GM19395 (cell line): Measurements from ENCODE around the gene CASD1.
A peak's percentile ranks its signal among the peaks of the same experiment; 100 is the strongest.

Experiments
- ATAC-seq: cut with Tn5 transposase; IDR thresholded peaks from one replicate; pipeline ENCODE4 v1.9.1; 2021; ENCODE audit warnings: mild to moderate bottlenecking, moderate library complexity; ENCODE audit not compliant: unreplicated experiment

The CASD1 gene

DNA sequence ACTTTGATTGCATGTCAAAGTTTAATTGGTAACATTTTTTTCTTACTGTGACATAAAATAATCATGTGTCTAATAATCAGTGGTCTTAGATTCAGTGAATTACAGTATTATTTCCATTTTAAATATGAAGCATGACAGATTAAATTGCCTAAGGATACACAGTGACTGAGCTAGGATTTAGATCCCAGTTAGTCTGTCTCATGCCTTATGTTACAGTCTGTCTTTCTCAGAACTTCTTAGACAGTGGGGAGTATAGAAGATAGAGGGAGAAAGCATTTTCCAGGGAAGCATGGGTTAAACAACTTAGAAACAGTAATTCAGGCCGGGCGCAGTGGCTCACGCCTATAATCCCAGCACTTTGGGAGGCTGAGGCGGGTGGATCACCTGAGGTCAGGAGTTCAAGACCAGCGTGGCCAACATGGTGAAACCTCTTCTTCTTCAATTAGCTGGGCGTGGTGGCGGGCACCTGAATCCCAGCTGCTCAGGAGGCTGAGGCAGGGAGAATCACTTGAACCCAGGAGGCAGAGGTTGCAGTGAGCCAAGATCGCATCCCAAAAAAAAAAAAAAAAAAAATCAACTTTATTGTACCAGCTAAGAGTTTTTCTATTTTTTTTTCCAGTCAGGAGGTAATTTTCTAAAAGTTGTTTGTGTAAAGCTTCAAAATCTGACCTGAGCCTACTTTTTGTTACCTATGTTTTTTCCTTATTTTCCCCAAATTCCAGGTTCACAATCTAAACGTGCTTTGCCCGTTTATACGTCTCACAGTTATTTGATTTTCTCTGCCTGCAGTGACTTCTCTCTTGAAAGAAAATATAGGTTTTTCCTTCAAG, 3.3 kb downstream of the CASD1 start:
- ATAC-seq, result no peak

DNA sequence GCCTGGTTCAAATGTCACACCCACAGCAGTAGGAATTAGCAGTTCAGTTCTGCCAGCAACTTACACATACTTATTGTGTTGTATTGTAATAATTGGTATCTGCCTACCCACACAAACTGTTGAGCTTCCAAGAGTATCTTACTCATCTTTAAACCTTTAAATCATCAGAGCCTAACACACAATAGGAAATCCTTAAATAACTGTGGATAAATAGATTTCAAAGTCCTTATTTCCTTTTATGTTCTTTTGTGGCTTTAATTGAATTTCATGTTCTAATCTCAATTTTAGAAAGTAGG, 3.9 kb downstream of the CASD1 start:
- ATAC-seq, result no peak

DNA sequence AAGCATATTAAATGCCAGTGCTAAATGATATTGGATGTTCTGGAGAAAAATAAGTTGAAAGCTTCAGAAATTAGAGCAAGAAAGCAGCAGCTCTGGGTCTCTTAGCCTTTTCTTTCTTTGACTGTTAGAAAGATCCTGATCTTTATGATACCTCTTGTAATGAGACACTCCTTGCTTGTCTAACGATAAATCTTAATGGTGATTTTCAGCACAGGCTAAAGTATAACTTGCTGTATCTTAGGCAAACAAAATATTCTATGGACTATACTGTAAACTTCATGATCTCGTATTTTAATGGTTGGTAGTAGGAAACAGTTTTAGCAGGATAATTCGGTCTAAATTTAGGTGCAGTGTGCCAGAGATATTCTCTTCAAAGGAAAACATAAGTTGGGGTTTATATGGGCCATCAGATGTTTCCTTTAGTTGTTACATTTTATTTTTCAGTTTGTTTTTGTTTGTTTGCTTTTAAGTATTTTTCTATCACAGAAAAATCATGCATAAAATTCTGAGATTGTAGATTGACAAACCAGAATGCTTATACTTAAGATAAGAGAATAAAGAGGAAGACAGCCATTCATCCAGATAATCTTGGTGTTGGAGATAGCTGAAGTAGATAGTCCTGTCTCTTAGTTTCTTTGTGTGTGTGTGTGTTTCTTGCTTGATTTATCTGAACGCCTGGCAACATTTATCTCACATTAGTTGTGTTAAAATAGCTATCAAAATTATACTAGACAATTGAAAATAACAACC, 4.7 kb downstream of the CASD1 start:
- no peak for ATAC-seq

DNA sequence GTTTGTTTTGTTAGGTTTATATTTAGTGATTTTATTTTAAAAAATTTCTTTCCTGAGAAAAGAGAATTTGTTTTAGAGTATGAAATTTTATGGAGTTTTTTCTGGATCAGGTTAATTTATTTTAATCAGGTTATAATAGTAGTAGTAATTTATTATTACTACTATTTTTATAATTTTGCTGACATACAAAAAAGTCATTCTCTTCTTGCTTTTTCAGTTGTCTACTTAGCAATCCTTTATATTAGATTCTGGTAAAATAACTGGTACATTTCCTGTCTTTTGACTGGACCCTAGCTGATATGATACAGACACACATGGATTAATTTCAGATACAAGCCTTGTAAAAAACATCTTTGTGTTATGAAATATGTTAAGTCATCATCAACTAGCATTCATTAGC, 5.3 kb downstream of the CASD1 start:
- no peak for ATAC-seq

DNA sequence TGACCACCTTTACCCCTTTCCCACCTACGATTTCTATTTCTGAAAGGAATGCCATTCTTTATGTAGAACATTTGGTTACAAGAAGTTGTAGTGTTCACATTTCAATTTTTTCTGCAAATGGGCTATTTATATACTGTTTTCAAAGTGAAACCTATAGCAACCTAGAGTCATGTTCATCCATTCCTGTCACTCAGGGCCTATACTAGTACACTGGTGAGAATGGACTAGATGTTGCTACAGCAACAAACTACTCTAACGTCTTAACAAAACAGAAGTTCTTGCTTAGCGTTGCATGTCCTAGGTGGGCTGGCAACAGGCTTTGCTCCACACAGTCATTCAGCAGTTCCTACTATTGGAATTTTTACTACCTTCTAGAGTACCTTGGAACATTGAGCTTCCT, 16.3 kb downstream of the CASD1 start:
- no peak for ATAC-seq

DNA sequence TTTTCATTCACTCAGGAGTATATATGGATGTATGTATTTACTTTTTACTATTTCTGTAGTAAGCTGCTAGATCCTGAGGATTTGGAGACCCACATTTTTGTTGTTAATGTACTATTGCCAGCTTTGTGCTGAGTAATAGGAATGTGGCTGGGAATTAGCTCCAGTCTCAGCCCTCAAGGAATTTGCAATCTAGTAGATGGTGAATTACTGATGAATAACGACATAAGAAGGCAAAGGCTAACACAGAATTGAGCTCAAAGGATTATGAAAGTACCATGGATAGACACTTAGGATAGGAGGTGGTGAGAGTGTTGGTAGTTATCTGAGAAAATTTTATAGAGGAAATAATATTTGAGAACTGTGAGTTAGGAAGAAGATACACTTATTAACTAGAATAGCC, 19.9 kb downstream of the CASD1 start:
- ATAC-seq, result no peak

DNA sequence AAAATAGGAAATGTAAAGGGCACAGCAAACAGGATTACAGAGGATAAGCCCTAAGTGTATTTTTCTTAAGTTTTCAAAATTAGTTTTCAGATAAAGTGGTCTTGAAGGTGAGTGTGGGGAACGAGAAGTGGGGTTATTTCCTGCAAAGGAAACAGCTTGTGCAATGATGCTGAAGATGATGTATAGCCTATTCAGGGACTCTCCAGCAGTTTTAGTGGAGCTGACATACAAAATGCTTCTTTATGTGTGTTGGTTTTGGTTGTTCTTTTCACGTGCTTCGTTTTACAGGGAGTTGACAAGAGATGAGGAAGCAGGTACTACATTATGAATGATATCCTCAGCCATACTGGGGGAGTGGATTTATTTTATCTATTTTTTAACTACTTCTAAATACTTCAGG, 20.5 kb downstream of the CASD1 start:
- no peak for ATAC-seq

DNA sequence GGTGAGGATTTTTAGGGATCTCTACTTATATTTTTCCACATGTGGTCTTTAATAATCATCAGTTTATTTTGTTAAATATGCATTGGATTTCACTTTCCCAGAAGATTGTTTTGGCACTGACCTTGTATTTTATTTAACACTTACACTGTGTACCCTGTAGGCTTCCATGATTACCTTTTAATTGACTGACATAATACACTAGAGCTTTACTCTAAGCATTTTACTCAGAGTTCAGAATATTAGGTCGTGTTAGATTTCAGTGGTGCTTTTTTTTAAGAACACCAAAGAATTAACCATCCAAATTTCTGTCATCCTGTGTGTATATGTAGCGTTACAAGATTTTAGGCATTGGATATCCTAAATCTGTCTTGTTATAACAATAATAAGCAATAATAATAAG, 23.1 kb downstream of the CASD1 start:
- no peak for ATAC-seq

DNA sequence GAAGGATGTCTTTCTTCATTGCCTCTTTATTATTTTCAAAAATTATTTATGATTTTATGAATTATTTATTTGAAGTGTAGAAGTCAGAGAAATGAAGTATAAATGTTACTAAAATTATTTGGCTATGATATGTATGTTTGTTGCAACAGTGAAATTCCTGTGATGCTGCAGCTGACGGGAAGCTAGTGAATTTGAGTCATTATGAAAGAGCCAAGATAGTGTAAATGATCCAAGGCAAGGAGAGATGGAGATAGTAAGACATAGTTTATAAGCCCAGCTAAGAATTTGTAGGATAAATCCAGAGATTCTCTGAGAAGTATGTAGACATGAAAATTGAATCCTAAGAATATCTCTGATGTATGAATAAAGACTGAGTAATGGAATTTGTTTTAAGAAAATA, 30.8 kb downstream of the CASD1 start:
- ATAC-seq, result no peak

DNA sequence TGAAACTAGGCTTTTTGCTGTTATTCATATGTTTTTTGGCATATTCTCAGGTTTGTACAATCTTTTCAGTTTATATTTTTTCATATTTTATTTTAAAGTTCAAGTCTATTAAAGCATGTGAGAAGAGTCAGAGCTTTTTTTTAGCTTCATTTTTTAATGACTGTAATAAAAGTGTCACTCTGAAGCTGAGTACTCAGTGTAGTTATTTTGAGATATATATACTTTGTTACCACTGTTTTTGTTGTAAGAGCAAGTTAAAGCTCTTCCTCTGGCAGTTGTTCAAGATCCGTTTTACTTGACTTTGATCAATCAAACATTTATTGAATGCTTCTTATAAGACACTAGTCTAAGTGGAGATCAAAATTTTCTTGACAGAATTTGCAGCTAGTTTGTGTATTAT, 37.5 kb downstream of the CASD1 start:
- ATAC-seq, result no peak

DNA sequence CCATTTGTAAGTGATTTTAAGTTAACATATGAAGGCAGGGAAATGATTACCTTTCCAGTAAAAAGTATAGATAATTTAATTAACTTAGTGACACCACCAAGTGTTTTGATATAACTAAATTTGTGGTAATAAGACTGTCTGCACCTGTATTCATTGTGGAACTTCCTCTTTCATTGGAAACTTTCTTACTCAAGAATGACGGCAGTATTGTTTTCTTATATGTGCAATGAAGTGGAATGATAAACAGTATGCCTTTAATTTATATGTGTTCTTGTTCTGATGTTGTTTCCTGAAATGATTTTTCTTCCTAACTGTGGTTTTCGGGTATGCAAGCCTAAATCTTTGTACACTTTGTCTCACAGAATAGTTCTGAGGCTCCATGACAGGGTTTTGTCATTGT, 46.4 kb downstream of the CASD1 start:
- peak; percentile 82 for ATAC-seq

DNA sequence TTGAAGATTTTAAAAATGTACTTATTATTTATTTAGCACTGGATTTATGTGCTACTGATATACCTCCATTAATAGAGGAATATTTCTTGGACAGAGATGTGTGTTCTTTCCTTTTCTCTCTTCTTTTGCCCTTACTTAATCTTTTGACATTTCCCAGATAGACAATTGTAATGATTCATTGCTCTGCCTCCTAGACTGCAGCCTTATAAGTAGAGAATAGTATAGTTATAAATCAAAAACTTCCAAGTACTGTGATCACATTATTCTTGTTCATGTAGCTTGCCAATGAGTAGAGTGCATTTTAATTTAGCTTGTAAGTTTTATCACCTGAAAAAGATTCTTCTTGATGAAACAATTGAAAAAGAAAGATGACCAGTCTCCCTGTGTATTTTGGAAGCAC, 47.6 kb downstream of the CASD1 start:
- ATAC-seq, result no peak

DNA sequence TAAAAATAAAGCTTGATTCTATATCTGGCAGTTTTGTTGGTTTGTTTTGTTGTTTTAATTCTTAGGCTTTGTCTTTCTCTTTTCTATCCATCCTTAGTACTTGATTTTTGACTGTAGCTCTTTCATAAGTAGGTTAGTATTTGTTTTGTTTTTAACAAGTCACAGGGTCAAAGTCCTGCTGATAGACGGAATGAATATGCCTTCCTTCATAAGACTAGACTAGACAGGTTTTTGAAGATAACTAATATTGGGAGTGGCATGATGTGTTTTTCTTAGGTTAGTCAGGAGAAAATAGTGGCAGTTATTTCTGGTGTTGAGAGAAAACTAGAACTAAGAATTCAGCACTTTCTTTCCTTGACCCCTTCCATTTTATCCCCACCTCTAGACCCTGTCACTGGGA, 50.4 kb downstream of the CASD1 start:
- ATAC-seq, result no peak

DNA sequence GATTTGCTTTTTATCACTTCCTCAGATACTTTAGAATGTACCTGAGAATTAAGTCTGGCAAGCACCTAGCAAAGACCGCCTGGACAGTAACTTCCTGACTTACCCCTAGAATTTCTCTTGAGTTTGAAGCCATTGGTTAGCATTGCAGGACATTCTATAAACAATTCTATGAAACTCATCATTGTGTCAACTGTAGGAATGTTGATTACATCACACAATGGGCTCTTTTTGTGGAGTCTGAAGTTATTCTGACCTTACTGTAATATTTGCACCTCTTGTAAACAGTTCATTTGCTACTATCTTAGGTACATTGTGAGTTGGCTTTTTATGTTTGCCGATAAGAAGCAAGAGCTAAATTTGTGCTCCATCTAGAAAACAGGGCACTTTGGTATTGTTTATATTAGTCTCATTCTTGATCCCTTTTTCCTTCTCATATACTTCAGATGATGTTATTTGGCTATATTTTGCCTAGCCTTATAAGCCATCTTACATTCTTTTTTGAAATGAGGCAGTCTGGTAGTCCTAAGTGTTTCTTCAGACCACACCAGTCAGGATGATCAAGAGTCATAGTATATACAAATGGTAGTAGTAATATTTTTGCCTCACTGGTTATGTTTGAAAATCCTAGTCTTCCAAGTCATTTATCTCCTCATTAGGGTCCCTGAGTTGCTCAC, 52.4 kb downstream of the CASD1 start:
- no peak for ATAC-seq

DNA sequence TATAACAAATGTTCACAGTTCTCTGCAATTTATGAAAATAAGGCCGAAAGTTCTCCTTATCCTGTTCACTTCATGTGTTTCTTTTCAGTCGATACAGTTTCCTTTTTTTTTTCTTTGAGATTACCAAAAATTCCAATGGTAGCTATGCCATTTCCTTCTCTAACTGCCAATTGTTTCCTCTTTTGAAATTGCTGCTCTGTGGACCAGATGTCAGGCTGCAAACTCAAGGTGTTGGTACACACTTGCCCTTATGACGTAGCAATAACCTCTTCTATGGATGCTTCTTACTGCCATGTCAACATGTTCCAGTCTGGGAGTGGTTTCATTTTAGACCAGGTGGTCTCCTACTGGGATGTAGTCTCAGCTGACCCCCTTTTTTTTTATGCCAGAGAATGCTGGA, 52.9 kb downstream of the CASD1 start:
- no peak for ATAC-seq

DNA sequence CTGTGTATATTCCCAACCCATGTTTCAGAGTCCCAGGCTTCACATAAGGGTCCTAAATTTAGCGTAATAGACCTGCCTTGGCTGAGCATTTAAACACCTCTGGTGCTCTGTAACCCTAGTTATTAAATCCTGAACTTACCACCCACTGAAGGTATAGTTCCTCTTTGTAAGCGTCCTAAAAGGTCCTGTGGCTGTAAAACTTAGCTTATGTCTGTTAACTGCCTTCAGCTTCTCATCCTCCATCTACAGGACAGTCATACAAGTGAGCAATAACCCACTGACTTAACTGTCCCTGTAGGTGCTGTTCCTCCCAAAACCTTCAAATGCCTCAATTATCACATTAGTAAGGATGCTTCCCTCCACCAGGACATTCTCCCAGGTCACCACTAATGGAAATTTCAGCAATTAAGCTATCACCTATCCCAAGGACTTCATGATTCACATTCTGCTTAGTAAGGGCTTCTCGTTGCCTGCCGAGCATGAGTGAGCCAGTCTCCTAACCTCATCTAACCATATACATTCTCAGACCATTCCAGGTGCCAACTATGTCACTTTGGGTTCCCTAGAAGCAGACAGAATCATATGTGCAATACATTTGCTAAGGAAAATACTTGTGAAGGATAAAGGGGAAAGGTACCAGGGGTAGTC, 55.8 kb downstream of the CASD1 start:
- no peak for ATAC-seq

DNA sequence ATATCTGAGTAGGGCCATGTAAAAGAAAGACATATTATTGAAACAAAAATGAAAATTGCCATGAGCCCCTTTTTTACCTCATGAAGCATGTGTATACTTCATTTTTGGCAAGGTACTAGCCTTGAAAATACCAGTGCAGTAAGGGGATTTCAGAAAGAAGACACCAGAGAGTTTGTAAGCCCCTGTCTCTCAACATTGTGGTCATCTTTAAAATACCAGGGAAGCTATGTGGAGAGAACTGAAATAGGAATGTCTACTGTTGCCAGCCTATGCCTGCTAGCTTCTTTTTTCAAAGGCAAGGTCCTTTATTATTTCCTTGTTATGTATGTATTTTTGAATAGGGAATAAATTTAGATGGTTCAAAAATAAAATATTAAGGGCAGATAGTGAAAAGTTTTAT, 57.8 kb downstream of the CASD1 start:
- no peak for ATAC-seq

DNA sequence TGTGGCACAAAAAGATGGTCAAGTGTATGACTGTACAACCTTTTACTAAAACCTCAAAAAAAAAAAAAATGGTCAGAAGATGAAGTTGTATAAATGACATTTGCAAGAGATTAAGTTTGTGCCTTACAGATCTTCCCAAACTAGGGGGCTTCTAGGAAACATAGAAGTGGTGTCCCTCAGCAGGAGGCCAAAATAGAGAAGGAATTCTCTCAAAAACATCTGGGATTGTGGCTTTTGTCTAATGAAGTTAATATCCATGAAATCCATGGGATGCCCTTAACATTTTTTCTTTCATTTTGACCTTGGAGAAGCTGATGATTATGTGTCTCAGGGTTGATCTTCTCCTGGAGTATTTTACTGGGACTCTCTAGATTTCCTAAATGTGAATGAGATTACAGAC, 62.2 kb downstream of the CASD1 start:
- ATAC-seq, result no peak

DNA sequence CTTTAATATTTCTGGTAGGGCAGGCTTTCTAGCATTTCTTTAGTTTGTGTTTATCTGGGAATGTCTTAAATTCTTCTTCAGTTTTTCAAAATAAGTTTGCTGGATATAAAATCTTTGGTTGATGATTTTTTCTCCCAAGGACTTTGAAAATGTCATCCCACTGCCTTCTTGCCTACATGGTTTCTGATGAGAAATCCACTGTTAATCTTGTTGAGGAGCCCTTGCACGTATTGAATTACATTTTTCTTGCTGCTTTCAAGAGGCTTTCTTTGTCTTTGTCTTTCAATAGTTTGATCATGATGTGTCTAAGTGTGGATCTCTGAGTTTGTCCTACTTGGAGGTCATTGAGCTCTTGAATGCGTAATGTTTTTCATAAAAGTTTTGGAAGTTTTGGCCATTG, 66.0 kb downstream of the CASD1 start:
- no peak for ATAC-seq

DNA sequence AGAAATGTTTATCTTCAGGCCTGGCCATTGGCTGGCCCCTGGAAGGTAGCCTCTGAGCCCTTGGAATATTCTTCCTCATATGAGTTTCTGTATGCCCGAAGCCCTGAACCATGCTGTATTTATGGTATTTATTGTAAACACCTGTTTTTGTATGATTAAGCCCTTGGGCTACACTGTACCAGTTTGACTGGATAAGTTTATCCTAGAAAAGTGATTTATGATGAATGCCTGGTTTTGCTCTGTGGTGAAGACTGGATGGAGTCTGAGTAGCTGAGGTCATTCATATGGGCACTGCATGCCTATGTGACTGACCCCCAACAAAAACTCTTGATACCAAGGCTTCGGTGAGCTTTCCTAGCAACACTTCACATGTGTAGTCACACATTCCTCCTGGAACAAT, 66.7 kb downstream of the CASD1 start:
- no peak for ATAC-seq

DNA sequence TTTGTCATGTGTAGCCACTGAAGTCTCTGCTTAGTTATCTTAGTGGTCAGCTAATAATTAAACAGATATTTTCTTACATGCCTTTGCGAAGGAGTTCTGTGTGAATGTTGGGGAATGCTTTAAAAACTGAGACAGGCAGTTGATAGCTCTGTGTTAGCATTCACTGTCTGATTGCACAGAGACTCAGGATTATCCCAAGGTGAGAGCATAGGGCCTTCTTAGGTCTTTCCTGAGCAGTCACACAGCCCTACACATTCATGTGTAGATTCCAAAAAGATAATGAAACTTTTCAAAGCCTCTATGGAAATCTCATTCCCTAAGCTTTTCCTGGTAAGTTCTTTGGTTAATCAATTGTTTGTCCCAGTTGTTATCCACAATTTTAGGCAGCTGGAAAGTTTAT, 67.7 kb downstream of the CASD1 start:
- no peak for ATAC-seq

DNA sequence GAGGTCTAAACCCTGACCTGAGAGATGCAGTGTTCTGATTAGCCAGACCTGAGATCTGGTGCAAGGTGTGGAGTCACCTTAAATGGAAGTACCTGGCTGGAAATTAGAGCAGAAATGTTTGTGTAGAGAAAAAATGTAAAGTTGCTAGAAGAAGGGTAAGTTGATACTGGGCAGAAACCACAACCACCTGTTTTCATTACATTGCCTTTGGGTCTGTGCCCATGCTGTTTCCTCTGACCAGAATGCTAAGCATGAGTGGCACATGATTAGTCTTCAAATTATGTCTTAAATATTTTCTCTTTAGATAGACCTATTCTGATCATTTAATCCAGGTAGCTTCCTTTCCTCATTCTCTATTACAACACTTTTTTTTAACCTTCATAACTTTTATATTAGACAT, 69.0 kb downstream of the CASD1 start:
- no peak for ATAC-seq
